ENCODE results near the gene CLIP3.

Gene CLIP3

DNA sequence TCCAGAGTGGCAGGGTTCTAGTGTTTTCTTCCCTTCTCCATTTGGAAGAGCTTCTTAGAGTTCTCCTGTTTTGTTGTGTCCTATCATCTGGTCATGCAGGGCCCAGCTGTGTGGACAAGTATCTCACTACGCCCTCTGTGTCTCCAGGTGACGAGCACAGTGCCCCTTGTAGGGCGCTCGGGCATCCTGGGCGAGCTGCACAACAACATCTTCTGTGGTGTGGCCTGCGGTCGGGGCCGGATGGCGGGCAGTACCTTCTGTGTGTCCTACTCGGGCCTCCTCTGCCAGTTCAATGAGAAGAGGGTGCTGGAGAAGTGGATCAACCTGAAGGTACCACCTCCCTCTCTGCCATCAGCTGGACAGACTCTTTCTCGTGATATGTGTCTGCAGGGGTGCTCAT, 35.0 kb upstream of the CLIP3 start:
- TF ChIP-seq, protein P1, sequence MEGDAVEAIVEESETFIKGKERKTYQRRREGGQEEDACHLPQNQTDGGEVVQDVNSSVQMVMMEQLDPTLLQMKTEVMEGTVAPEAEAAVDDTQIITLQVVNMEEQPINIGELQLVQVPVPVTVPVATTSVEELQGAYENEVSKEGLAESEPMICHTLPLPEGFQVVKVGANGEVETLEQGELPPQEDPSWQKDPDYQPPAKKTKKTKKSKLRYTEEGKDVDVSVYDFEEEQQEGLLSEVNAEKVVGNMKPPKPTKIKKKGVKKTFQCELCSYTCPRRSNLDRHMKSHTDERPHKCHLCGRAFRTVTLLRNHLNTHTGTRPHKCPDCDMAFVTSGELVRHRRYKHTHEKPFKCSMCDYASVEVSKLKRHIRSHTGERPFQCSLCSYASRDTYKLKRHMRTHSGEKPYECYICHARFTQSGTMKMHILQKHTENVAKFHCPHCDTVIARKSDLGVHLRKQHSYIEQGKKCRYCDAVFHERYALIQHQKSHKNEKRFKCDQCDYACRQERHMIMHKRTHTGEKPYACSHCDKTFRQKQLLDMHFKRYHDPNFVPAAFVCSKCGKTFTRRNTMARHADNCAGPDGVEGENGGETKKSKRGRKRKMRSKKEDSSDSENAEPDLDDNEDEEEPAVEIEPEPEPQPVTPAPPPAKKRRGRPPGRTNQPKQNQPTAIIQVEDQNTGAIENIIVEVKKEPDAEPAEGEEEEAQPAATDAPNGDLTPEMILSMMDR (IDR thresholded peaks at IDR 0.05) = no peak
- H3K4me3 ChIP-seq = no peak overlapping the region
- no peak overlapping the region for H3K27ac ChIP-seq
- no peak for DNase-seq (ENCODE audit: low spot score)

DNA sequence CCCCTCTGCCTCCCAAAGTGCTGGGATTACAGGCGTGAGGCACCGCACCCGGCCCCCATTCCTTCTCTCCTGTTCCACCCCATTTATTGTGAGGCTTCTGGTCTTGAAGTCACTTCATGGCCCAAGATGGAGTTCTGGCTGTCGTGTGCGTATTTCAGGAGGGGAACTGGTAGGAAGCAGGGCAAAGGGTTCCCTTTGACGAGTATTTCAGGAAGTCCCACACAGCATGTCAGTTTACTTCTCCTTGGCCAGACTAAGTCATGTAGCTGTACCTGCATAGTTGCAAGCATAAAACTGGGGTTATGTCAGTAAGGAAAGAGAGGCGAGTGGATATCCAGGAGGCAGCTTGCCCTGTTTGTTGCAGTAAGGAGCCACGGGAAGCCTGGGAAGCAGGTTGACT, 32.2 kb upstream of the CLIP3 start:
- TF ChIP-seq, protein P1 (IDR thresholded peaks at IDR 0.05) = no peak
- DNase-seq (ENCODE audit: low spot score) = no peak
- Histone ChIP-seq H3K27ac (no peak overlapping the region), H3K4me3 (no peak overlapping the region)

DNA sequence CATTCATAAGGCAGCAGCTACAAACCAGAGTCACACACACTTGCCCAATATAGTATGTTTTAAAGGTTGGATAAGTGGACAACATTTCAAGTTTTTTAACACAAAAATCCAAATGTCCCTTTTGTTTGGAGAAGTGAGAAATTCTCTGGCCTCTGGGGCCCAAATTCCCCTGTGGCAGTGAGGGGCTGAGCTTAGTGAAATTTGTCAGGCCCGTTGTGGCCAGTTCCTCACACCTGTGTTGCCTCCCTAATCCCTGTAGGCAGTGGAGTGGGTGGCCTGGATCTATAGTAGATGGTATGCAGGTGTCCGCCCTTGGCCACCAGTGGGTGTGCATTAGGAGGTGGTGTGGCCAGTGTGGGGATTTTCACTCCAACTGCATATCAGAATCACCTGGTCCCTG, 28.7 kb upstream of the CLIP3 start:
- H3K4me3 ChIP-seq = no peak overlapping the region
- no peak overlapping the region for H3K27ac ChIP-seq
- TF ChIP-seq, protein P1 (IDR thresholded peaks at IDR 0.05) = no peak
- no peak for DNase-seq (ENCODE audit: low spot score)

DNA sequence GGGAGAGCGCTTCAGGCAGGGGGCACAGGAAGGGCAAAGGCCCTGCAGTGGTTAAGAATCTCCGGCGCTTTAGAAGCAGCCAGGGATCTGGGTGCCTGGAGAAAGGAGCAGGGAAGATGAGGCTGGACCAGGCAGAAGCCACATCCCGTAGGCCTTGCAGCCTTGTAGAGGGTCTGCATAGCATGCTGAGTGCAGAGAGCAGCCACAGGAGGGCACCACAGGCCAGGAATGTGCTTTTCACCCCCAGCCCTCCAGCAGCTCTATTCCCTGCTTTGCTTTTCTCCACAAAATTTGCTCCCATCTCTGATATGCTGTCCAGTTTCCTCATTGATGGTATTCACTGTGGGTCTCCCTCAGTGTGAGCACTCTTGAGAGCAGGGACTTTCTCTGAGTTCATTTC, 27.8 kb upstream of the CLIP3 start:
- Histone ChIP-seq H3K4me3 (no peak overlapping the region), H3K27ac (no peak overlapping the region)
- TF ChIP-seq, protein P1 (IDR thresholded peaks at IDR 0.05) = no peak
- DNase-seq (ENCODE audit: low spot score) = no peak

DNA sequence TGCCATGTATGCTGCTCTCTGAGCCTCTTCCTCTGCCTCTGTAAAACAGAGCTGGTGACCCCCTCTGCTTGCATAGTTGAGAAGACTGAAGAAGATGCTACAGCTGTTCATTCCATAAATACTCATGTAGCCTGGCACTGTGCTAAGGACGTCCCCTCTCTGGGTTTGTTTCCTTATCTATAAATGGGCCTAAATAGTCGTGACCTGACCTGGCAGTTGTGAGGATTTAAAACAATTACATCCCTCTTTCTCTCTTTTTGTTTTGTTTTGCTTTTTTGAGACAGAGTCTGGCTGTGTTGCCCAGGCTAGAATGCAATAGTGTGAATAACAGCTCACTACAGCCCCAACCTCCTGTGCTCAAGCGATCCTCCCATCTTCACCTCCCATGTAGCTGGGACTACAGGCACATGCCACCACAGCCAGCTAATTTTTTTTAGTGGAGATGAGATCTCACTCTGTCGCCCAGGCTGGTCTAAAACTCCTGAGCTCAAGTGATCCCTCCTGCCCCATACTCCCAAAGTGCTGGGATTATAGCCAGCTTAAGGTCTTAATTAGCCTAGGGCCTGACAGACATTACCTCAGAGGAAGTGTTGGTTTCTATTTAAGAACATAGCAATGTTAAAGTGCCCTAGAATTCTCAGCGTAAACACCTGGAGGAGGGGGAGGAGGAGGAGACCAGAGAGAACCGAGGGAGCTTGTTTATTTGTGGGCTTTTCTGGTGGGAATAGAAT, 26.7 kb upstream of the CLIP3 start:
- no peak for DNase-seq (ENCODE audit: low spot score)
- TF ChIP-seq, protein P1 (IDR thresholded peaks at IDR 0.05) = no peak
- H3K4me3 ChIP-seq = no peak overlapping the region
- no peak overlapping the region for H3K27ac ChIP-seq

DNA sequence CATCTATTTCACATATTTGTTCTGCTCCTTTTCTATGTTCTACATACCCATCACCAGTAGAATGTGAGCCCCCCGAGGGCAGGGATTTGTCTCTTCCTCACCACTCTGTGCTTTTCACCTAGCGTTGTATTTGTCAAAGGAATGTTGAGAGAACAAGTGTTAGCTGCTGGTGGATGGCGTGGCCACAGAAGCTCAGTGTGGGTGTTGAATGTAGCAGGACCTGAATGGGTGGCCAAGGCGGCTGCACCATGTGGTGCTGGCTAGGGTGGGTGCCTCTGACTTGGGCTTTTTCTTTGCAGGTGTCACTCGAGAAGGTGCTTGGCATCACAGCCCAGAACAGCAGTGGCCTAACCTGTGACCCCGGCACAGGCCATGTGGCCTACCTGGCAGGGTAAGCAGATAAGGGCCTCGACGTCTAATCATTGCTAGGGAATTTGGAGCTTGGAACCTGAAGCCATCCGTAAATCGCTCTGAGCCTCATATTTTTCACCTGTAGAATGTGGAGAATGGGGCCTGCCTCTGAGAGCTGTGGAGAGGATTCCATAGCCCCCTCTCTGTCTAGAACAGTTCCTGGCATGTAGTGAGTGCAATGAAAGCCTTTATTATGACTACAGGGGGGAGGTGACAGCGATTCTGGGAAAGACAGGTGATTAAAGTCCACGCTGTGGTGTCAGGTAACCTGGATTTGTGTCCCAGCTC, 26.0 kb upstream of the CLIP3 start:
- DNase-seq (ENCODE audit: low spot score) = no peak
- H3K27ac ChIP-seq = no peak overlapping the region
- TF ChIP-seq, protein P1 (IDR thresholded peaks at IDR 0.05) = no peak
- no peak overlapping the region for H3K4me3 ChIP-seq
